Measurements from ENCODE around the gene TTLL9. TPM values are rescaled to one million over a fixed set of nuclear protein-coding genes. Genes with fewer than 3 reads are reported as not detected.

The TTLL9 gene
- not detected for polyA plus RNA-seq (2012; ENCODE audit: insufficient read depth, insufficient read length, low read depth)

- no peaks in the 10 kb centered on the region for H3K36me3 ChIP-seq
- no peaks in the 10 kb centered on the region for H3K9me3 ChIP-seq
- no peak for TF ChIP-seq CTCF (IDR thresholded peaks at IDR 0.05; ENCODE audit: low read depth, low read length)
- peak within 1 kb of the TSS; percentile 55 for H3K4me3 ChIP-seq (ENCODE audit: low read depth, low read length)
- peak; percentile 39 for DNase-seq
- no peaks in the 10 kb centered on the region for H3K4me1 ChIP-seq
- H3K27me3 ChIP-seq: peaks cover 31% of the 10 kb centered on the region
Observed at GRCh38 chr20:31869942-31870725, at the start of gene TTLL9, which contains the start of gene DUSP15. TSS of gene TTLL9 (plus strand) at chr20:31870634. CDS start at chr20:31871127, 493 bp downstream. TSS of gene DUSP15 (minus strand) at chr20:31870527. CDS start at chr20:31870337, 190 bp downstream.

- Histone ChIP-seq H3K4me3 (ENCODE audit: low read depth, low read length) (no peak overlapping the region), H3K9me3 (no peaks in the 10 kb centered on the region), H3K27me3 (no peaks in the 10 kb centered on the region), H3K4me1 (no peaks in the 10 kb centered on the region), H3K36me3 (no peaks in the 10 kb centered on the region)
- TF ChIP-seq CTCF (IDR thresholded peaks at IDR 0.05; ENCODE audit: low read depth, low read length): no peak
- DNase-seq: no peak
Observed at GRCh38 chr20:31821427-31821826, 49.0 kb upstream of the TTLL9 start.

GRCh38 chr20:31822421-31823330 lies 47.8 kb upstream of the TTLL9 start:
- peak; percentile 81 for DNase-seq
- Histone ChIP-seq H3K4me1 (no peaks in the 10 kb centered on the region), H3K27me3 (no peaks in the 10 kb centered on the region), H3K4me3 (ENCODE audit: low read depth, low read length) (peak overlapping the region; percentile 36), H3K9me3 (no peaks in the 10 kb centered on the region), H3K36me3 (no peaks in the 10 kb centered on the region)
- peak; percentile 94 for TF ChIP-seq CTCF (IDR thresholded peaks at IDR 0.05; ENCODE audit: low read depth, low read length)

GRCh38 chr20:31823360-31824124 lies 46.9 kb upstream of the TTLL9 start:
- Histone ChIP-seq H3K4me3 (ENCODE audit: low read depth, low read length) (no peak overlapping the region), H3K27me3 (no peaks in the 10 kb centered on the region), H3K9me3 (no peaks in the 10 kb centered on the region), H3K4me1 (no peaks in the 10 kb centered on the region), H3K36me3 (no peaks in the 10 kb centered on the region)
- DNase-seq: no peak
- TF ChIP-seq CTCF (IDR thresholded peaks at IDR 0.05; ENCODE audit: low read depth, low read length): no peak

GRCh38 chr20:31824125-31824485 lies 46.3 kb upstream of the TTLL9 start:
- Histone ChIP-seq H3K36me3 (no peaks in the 10 kb centered on the region), H3K4me3 (ENCODE audit: low read depth, low read length) (no peak overlapping the region), H3K4me1 (no peaks in the 10 kb centered on the region), H3K27me3 (no peaks in the 10 kb centered on the region), H3K9me3 (no peaks in the 10 kb centered on the region)
- TF ChIP-seq CTCF (IDR thresholded peaks at IDR 0.05; ENCODE audit: low read depth, low read length): no peak
- no peak for DNase-seq

Measured in BE2C (cell line).